Left forelimb (tissue), 1 donor: ENCODE results near the gene HTR1D.
A peak's percentile ranks its signal among the peaks of the same experiment; 100 is the strongest.

Experiments used
- DNase-seq: peaks from one replicate; pipeline ENCODE4 v3.0.0-alpha.2; 2018; ENCODE audit warnings: low spot score

The HTR1D gene

DNA sequence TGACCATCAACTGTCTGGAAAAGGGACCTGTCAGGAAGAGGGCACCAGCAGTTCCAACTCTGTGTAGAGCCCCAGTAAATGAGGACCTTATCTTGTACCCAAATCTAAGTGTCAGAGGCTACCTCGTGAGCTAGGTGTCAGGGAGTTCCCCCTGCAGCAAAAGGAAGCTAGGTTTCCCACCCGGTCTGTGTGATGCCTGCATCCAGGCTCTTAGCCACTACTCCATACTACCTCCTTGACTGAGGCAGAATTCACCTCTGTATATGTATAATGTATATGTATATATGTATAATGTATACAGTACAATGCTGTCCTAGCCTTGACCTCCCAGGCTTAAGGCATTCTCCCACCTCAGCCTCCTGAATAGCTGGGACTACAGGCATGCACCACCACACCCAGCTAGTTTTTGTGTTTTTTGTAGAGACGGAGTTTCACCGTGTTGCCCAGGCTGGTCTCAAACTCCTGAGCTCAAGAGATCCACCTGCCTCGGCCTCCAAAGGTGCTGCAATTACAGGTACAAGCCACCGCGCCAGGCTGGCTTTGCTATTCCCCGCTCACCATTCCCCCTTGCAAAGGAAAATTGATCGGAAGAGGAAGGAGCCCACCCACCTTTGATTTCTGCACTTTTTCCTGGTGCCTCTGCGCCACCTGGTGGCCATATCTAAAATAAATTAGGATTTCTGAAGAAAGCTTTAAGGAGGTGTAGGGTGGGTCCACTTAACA is 32.9 kb downstream of the HTR1D start:
- peak; percentile 70 for DNase-seq

DNA sequence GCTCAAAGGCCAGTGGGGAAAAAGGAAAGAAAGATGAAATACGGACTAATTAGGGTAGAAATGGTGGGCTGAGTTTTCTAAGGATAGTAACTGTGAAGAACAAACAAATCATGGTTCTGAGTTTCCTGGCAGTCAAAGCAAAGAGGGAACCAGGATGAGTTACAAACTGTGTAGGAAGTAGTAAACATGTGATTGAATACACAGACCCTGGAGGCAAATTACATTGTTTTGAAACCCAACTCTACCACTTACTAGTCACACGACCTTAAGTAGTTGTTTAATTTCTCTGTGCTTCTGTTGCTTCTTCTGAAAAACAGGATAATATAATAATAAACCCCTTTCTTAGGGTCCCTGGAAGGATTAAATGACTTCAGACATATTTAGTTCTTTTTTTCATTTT is 37.4 kb downstream of the HTR1D start:
- DNase-seq = no peak

DNA sequence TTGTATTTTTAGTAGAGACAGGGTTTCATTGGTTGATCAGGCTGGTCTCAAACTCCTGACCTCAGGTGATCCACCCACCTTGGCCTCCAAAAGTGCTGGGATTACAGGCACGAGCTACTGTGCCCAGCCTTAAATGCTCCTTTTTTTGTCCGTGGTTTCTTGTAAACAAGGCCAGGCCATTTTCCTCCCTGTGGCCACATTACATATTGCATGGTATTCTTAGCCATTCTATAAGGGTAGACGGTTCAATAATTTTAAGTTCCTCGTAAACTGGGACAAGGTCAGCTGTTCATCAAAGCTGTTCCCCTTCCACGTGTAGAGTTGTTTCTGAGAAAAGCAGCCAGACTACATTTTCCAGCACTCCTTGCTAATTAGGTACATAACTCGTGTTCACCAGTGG is 38.4 kb downstream of the HTR1D start:
- DNase-seq = no peak

GRCh38 chr1:23178414-23178813 is 38.9 kb downstream of the HTR1D start:
- no peak for DNase-seq

- peak; percentile 90 for DNase-seq
Measured at GRCh38 chr1:23177438-23178380, 39.6 kb downstream of the HTR1D start.

DNA sequence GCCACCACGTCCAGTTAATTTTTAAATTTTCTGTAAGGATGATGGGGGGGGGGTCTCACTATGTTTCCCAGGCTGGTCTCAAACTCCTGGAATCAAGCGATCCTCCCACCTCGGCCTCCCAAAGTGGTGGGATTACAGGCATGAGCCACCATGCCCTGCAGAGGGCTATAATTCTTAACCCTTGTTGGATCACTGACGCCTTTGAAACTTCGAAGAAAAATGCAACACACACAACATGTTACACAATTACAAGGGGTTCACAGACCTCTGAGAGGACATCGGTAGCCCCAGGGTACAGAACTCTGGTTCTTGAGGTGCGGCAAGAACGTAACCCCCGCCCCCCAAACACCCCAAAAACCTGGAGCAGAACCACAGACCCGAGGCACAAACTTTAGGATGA is 40.3 kb downstream of the HTR1D start:
- DNase-seq = no peak

DNA sequence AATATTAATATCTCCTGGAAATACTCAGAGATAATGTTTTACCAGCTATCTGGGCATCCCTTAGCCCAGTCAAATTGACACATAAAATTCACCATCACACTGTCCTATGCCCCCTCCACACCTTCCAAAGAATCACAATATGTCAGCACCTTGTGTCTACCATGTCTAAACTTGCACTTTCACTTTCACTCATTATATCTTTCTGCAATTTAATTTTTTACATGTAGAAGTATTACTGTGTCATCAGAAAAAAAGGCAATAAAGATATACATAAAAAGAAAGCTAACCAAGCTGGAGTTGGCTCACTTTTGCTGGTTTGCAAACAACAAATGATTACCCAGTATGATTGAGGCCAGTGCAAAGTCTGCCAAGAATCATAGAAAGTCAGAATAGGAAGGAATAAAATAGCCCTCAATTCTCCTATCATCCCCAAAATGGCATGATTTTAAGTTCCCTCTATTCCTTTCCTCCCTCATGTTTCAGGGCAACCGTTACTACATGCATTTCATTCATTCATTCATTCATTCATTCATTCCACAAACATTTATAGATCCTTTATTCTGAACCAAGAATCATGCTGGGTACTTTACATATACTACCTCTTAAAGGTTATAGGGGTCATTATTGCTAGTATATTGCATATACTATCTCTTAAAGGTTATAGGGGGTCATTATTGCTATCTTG is 42.7 kb downstream of the HTR1D start:
- no peak for DNase-seq

GRCh38 chr1:23171181-23171755 is 46.0 kb downstream of the HTR1D start:
- no peak for DNase-seq

GRCh38 chr1:23169727-23170335 is 47.5 kb downstream of the HTR1D start:
- no peak for DNase-seq

DNA sequence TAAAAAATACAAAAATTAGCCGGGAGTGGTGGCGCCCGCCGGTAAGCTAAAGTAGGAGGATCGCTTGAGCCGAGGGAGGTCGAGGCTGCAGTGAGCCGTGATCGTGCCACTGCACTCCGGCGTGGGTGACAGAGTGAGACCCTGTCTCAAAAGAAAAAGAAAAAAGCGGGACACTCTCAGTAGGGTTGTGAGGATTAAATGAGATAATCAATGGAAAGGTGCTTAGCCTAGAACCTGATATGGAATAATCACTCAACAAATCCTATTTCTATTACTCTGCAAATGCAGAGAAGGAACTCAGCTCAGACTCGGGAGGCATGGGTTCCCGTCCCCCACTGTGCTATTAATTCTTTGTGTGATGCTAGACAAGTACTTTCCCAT is 48.1 kb downstream of the HTR1D start:
- DNase-seq = no peak

DNA sequence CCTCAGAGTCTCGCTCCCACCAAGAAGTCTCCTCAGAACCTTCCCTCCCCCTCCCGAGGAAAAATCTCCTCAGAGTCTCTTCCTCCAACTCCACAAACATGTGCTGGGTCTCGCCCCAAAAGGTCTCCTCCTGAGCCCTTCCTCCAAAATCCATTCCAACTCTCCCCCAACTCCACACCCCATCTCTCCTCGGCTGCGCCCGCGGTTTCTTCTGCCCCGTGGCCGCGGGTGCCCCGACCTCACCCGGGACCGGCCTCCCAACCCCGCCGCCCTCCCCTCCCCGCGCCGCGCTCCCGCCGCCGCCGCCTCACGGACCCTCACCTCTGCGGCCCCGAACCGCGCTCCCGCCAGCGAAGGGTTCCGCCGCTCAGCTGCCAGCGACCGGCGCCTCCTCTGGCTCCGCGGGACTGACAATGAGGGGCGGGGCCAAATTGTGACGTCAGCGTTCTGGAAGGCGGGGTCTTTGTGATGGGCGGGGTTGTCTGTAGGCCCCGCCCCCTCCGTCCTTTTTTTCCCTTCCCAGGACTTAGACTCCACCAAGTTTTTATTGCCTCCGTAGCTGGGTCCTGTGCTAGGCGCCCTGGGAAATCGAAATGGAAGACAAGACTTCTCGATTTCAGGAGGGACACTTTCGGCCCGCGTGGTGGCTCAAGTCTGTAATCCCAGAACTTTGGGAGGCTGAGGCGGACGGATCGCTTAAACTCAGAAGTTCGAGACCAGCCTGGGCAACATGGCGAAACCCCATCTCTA is 48.7 kb downstream of the HTR1D start, which contains the start of gene LUZP1:
TSS of gene LUZP1 (minus strand) at position 412 of the 750 bp plus-strand sequence.
- peak; percentile 93 for DNase-seq

DNA sequence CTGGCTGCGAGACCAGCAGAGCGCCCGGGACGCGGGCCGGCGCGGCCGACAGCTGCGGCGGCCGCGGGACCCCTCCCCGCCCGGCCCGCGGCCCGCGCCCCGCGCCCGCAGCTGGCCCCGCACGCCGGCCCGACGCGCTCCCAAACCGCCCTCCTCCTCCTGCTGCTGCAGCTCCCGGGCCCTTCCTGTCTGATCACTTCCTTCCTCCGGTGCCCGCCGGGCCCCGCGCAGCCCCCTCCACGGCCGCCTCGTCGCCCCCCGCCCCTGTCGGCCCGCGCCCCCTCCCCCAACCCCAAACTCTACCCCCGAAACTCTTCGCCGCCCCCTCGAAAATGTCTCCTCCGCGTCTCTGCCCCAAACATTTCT is 49.2 kb downstream of the HTR1D start:
- DNase-seq = peak; percentile 69

DNA sequence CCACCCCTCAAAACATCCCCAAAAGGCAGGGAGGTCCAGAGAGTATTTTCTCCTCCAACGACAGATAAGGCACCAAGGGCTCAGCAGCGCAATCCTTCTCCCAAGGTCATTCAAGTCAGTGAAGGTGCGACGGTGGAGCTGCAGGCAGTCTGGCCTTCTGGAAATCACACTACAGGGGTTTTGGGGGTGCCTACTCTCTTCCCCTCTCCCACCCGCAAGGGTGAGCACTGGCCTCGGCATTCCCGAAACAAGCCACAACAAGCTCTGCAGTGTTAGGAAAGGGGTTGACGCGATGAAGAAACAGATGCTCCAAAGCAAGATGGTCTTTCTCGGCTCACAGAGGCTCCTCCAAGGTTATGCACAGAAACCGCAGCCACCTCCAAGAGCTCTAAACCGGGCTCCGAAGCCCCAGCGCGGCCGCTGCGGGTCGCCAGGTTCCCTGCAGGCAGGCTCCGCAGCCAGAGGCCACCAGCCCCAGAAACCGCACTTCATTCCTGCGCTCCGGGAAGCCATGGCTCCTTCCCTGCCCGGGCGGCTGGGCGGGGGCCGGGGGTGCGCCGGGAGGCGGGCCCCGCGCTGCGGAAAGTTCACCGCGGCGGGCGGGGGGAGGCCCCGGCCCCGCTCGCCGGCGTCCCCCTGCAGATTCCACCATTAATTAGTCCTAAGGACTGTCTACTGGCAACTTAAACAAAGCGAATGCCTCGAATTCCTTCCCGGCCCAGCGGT is 49.8 kb downstream of the HTR1D start:
- DNase-seq = peak; percentile 74

GRCh38 chr1:23166854-23167253 is 50.4 kb downstream of the HTR1D start:
- no peak for DNase-seq

DNA sequence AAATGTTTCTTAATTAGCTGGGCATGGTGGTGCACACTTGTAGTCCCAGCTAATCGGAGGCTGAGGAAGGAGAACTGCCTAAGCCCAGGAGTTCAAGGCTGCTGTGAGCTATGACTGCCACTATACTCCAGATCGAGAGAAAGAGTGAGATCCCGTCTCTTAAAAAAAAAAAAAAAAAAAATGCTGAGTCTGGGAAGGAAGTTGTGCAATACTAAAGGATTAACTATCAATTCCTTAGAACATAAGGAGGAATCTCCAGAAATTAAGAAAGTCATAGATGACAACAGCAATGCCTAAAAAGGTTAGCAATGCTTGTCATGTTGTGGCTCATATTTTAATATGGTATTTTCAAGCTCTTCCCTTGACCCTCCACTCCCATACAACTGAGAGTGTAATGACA is 53.9 kb downstream of the HTR1D start:
- DNase-seq = no peak

DNA sequence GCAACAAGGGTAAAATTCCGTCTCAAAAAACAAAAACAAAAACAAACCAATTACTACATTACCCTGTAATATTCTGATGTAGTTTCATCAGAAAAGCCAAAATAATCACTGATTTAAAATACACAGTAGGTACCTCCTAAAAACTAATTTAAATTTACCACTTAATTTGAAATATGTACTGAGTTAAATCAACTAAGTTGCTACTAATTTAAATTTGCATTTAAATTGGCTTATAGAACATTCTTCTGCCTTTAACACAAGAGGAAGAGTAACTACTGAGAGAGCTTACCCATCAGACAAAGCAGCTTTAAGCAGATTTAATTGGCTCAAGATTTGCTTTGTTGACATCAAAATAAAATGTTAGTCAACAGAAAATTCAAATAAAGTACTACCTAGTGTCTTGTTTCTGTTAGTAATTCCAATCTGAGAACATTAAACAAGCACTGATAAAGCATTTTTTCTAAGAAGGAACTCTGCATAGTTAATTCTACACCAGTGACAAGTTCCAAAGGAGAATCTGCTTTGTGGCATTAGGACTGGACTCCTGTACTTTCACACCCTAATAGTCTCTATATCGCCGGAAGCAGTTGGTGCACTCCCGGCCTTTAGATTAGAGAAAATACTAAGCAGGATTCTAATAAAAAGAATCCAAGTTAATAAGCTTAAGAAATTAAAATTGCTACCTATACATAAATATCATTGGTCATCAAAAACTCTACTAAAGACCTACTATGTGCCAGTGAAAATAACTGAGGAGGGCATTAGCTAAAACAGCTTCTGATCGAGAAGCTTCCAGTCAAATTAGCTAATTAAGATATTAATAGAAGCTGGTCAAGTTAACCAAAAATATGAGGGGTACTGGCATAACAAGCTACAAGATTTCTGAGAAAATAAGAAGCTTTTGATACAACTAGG is 57.1 kb downstream of the HTR1D start:
- DNase-seq = no peak

GRCh38 chr1:23156940-23157339 is 60.4 kb downstream of the HTR1D start:
- DNase-seq = no peak

DNA sequence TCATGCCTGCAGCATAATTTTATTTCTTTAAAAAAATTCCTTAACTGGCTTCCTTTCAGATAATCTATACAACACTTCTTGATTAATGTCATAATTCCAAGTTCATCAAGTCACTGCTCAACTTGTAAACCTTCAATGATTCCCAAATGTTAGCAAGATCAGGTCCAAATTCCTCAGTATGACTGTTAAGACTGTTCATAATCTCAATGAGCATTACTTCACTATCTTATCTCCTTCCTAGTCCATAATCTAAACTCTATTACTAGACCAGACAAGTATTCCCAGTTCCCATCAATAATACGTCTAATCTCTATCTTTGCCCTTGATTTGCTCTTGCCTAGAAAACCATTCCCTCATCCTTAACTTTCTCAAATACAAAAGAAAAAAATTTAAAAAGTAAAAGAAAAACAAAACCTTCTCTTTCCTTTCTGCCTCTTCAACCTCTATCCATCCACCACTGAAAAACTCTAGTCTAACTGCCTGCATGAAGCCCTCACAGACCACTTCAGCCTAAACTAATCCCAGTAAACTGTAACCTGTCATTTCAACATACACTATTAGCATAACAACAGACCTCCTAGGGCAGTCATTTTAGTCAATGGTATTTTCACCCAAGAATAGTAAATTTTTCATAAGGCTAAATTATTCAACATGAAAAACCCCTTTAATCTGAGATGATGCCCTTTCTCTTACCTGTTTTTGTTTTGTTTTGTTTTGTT is 64.2 kb downstream of the HTR1D start:
- no peak for DNase-seq

- DNase-seq = no peak
Measured at GRCh38 chr1:23150742-23151141, 66.6 kb downstream of the HTR1D start.
